H9 (cell line): ENCODE results near the gene SCLY. TPM values are rescaled to one million over a fixed set of nuclear protein-coding genes. Genes with fewer than 3 reads are reported as not detected.

Experiments
- DNase-seq: peaks from one replicate; pipeline ENCODE4 v3.0.0-alpha.2; 2017
- H2AFZ ChIP-seq: one replicate; pipeline ENCODE4 v1.6.1; 2013; ENCODE audit warnings: mild to moderate bottlenecking, low read length, control low read depth, moderate library complexity
- H2AK5ac ChIP-seq: 2 replicates; pipeline ENCODE4 v1.6.1; 2013; ENCODE audit warnings: low read length, control low read depth, mixed read lengths; ENCODE audit not compliant: insufficient read length
- H2BK120ac ChIP-seq: one replicate; pipeline ENCODE4 v1.6.1; 2013; ENCODE audit warnings: low read depth, mild to moderate bottlenecking, low read length, control low read depth, inconsistent platforms; ENCODE audit not compliant: poor library complexity, severe bottlenecking
- H2BK12ac ChIP-seq: 2 replicates; pipeline ENCODE4 v1.6.1; 2013; ENCODE audit warnings: low read length, control low read depth, mixed read lengths, low read depth; ENCODE audit not compliant: insufficient read length
- H2BK15ac ChIP-seq: 2 replicates; pipeline ENCODE4 v1.6.1; 2013; ENCODE audit warnings: low read depth, low read length, control low read depth
- H2BK20ac ChIP-seq: one replicate; pipeline ENCODE4 v1.6.1; 2013; ENCODE audit warnings: low read depth, mild to moderate bottlenecking, low read length, control low read depth, inconsistent platforms; ENCODE audit not compliant: poor library complexity, severe bottlenecking
- H2BK5ac ChIP-seq: 2 replicates; pipeline ENCODE4 v1.6.1; 2013; ENCODE audit warnings: low read length, control low read depth, mixed read lengths; ENCODE audit not compliant: insufficient read length
- H3K14ac ChIP-seq: 2 replicates; pipeline ENCODE4 v1.6.1; 2013; ENCODE audit warnings: low read length, control low read depth; ENCODE audit not compliant: insufficient read depth
- H3K18ac ChIP-seq: 2 replicates; pipeline ENCODE4 v1.6.1; 2013; ENCODE audit warnings: low read depth, mild to moderate bottlenecking, mixed read lengths, low read length, control low read depth; ENCODE audit not compliant: insufficient read length
- H3K23ac ChIP-seq: 2 replicates; pipeline ENCODE4 v1.6.1; 2013; ENCODE audit warnings: low read length, control low read depth, mixed read lengths, low read depth; ENCODE audit not compliant: insufficient read length
- H3K23me2 ChIP-seq: 2 replicates; pipeline ENCODE4 v1.6.1; 2013; ENCODE audit warnings: low read depth, mild to moderate bottlenecking, mixed read lengths, low read length, control low read depth; ENCODE audit not compliant: insufficient read length, poor library complexity, severe bottlenecking
- H3K27ac ChIP-seq: 2 replicates; pipeline ENCODE4 v1.5.1; 2013; ENCODE audit warnings: low read length, control low read depth, mixed read lengths, low read depth; ENCODE audit not compliant: insufficient read length
- H3K27me3 ChIP-seq: 2 replicates; pipeline ENCODE4 v1.6.1; 2013; ENCODE audit warnings: low read length, control low read depth, inconsistent platforms; ENCODE audit not compliant: insufficient read depth
- H3K4ac ChIP-seq: 2 replicates; pipeline ENCODE4 v1.6.1; 2013; ENCODE audit warnings: low read depth, mild to moderate bottlenecking, control low read depth, inconsistent platforms, low read length, moderate library complexity
- H3K4me1 ChIP-seq: 2 replicates; pipeline ENCODE4 v1.6.1; 2013; ENCODE audit warnings: low read length, control low read depth, inconsistent platforms; ENCODE audit not compliant: insufficient read depth
- H3K4me2 ChIP-seq: 2 replicates; pipeline ENCODE4 v1.6.1; 2013; ENCODE audit warnings: low read length, control low read depth, mixed read lengths; ENCODE audit not compliant: insufficient read length, insufficient read depth
- H3K56ac ChIP-seq: 2 replicates; pipeline ENCODE4 v1.6.1; 2013; ENCODE audit warnings: low read depth, mild to moderate bottlenecking, mixed read lengths, low read length, control low read depth; ENCODE audit not compliant: insufficient read length
- H3K79me1 ChIP-seq: 2 replicates; pipeline ENCODE4 v1.6.1; 2013; ENCODE audit warnings: low read depth, mild to moderate bottlenecking, moderate library complexity, low read length, control low read depth, inconsistent platforms; ENCODE audit not compliant: insufficient read depth, poor library complexity, severe bottlenecking
- H3K79me2 ChIP-seq: 2 replicates; pipeline ENCODE4 v1.6.1; 2013; ENCODE audit warnings: low read length, control low read depth, inconsistent platforms; ENCODE audit not compliant: insufficient read depth
- H3K9ac ChIP-seq: 2 replicates; pipeline ENCODE4 v1.6.1; 2013; ENCODE audit warnings: low read length, control low read depth, mixed read lengths; ENCODE audit not compliant: insufficient read length; ENCODE audit errors: extremely low read depth
- H3K9me3 ChIP-seq: one replicate; pipeline ENCODE4 v1.6.1; 2013; ENCODE audit warnings: low read depth, low read length, inconsistent platforms; ENCODE audit not compliant: control insufficient read depth
- H3T11ph ChIP-seq: one replicate; pipeline ENCODE4 v1.6.1; 2013; ENCODE audit warnings: mild to moderate bottlenecking, low read length, control low read depth, inconsistent platforms
- H4K20me1 ChIP-seq: one replicate; pipeline ENCODE4 v1.6.1; 2013; ENCODE audit not compliant: control insufficient read depth, insufficient read length, insufficient read depth
- H4K5ac ChIP-seq: 2 replicates; pipeline ENCODE4 v1.6.1; 2013; ENCODE audit warnings: low read depth, mild to moderate bottlenecking, mixed read lengths, low read length, control low read depth; ENCODE audit not compliant: insufficient read length
- H4K8ac ChIP-seq: replicated peaks from 2 replicates; pipeline ENCODE4 v1.6.1; 2013; ENCODE audit warnings: low read length, control low read depth, mixed read lengths, low read depth; ENCODE audit not compliant: insufficient read length
- H4K91ac ChIP-seq: 2 replicates; pipeline ENCODE4 v1.6.1; 2013; ENCODE audit warnings: low read depth, mild to moderate bottlenecking, moderate library complexity, mixed read lengths, low read length, control low read depth; ENCODE audit not compliant: insufficient read length
- H3K27ac Mint-ChIP-seq, 3 experiments: 2 replicates in 2 of 3; 3 replicates in 1 of 3; pipeline ENCODE4 v1.8.0; 2020 to 2021; ENCODE audit warnings: mixed read lengths in 3 of 3, mild to moderate bottlenecking in 1 of 3, moderate library complexity in 1 of 3
- H3K27me3 Mint-ChIP-seq: 2 replicates; pipeline ENCODE4 v1.8.0; 2021; ENCODE audit warnings: low read depth, mild to moderate bottlenecking, moderate library complexity, mixed read lengths
- H3K36me3 Mint-ChIP-seq, 3 experiments: 2 replicates in 2 of 3; 3 replicates in 1 of 3; pipeline ENCODE4 v1.8.0; 2020 to 2021; ENCODE audit warnings: low read depth in 3 of 3, mixed read lengths in 3 of 3; ENCODE audit not compliant: insufficient read depth in 1 of 3
- H3K4me1 Mint-ChIP-seq, 2 experiments: 2 replicates each; pipeline ENCODE4 v1.8.0; 2020; ENCODE audit warnings: mixed read lengths in 2 of 2
- H3K4me3 Mint-ChIP-seq, 2 experiments: 2 replicates in 1 of 2; 3 replicates in 1 of 2; pipeline ENCODE4 v1.8.0; 2020 to 2021; ENCODE audit warnings: mild to moderate bottlenecking in 2 of 2, mixed read lengths in 2 of 2, moderate library complexity in 1 of 2
- H3K9me3 Mint-ChIP-seq, 2 experiments: 2 replicates in 1 of 2; 3 replicates in 1 of 2; pipeline ENCODE4 v1.8.0; 2020; ENCODE audit warnings: mild to moderate bottlenecking in 2 of 2, mixed read lengths in 2 of 2, moderate library complexity in 1 of 2
- CTCF ChIP-seq: fragments of 200-600 bp; sonication (generic); conservative IDR thresholded peaks from 3 replicates; pipeline ENCODE4 v1.8.0; 2021; ENCODE audit warnings: antibody characterized with exemption, mild to moderate bottlenecking
- WGBS: extraction: QIAGEN DNeasy Blood & Tissue Kit; methylation state at CpG from one replicate; pipeline ENCODE4 v1.1.7; 2013; ENCODE audit warnings: missing lambda C conversion rate, low lambda C conversion rate, mixed read lengths; ENCODE audit not compliant: insufficient read length; ENCODE audit errors: extremely low coverage; 5-methylcytosine and 5-hydroxymethylcytosine counted together
- total RNA-seq: library from RNA; stranded (reverse); gene quantifications from 2 replicates; pipeline ENCODE4 v1.2.1, GENCODE V29; 2021

Gene SCLY
- total RNA-seq, 1 experiment from 2014 or later, result 55.3 TPM

GRCh38 chr2:238087211-238087610 lies 26.4 kb downstream of the SCLY start:
- no peak overlapping the region for H3K23ac ChIP-seq
- H3K56ac ChIP-seq, result no peak overlapping the region
- H3K4me3 Mint-ChIP-seq, result no peak overlapping the region
- H3K18ac ChIP-seq, result no peak overlapping the region
- H3K23me2 ChIP-seq, result no peaks in the 10 kb centered on the region
- no peak overlapping the region for H3K27ac Mint-ChIP-seq
- WGBS, result no CpG with 5 or more reads among the region's 2 CpGs
- H2BK5ac ChIP-seq, result no peak overlapping the region
- peaks cover 2% of the 10 kb centered on the region for H3K27me3 Mint-ChIP-seq
- H2BK120ac ChIP-seq, result no peak overlapping the region
- H3T11ph ChIP-seq, result no peak overlapping the region
- no peaks in the 10 kb centered on the region for H3K4me1 Mint-ChIP-seq
- no peaks in the 10 kb centered on the region; the same call in 1 of the 2 replicates for H3K4me1 ChIP-seq
- no peak overlapping the region for H2BK12ac ChIP-seq
- H3K9me3 ChIP-seq, result no peaks in the 10 kb centered on the region
- H2BK15ac ChIP-seq, result no peak overlapping the region
- H2AFZ ChIP-seq, result no peak overlapping the region
- H3K27me3 ChIP-seq, result no peaks in the 10 kb centered on the region
- H4K8ac ChIP-seq, result no peak overlapping the region
- DNase-seq, result no peak
- no peaks in the 10 kb centered on the region; a peak in 1 of 5 replicates for H3K9me3 Mint-ChIP-seq
- no peak overlapping the region for H3K27ac ChIP-seq
- H3K4me2 ChIP-seq, result no peak overlapping the region
- H3K14ac ChIP-seq, result no peak overlapping the region
- H4K91ac ChIP-seq, result no peak overlapping the region
- no peak overlapping the region for H2BK20ac ChIP-seq
- no peaks in the 10 kb centered on the region for H4K20me1 ChIP-seq
- no peak for TF ChIP-seq CTCF
- no peaks in the 10 kb centered on the region for H3K79me1 ChIP-seq
- H3K79me2 ChIP-seq, result no peaks in the 10 kb centered on the region
- H3K36me3 Mint-ChIP-seq, result peaks cover 47 to 75% (median 58%) of the 10 kb centered on the region in 3 experiments; a peak in 6 of 7 replicates
- no peak overlapping the region for H2AK5ac ChIP-seq
- no peak overlapping the region for H4K5ac ChIP-seq
- no peak overlapping the region for H3K4ac ChIP-seq
- no peak overlapping the region for H3K9ac ChIP-seq
